WTC11 (cell line): ENCODE data around the gene PRAME. TPM values are rescaled to one million over a fixed set of nuclear protein-coding genes. Genes with fewer than 3 reads are reported as not detected.

Experiments used
- AR ChIP-seq: fragments of 250-450 bp; sonication (Bioruptor Pico); IDR thresholded peaks from 2 replicates; pipeline ENCODE4 v1.9.0; 2021; ENCODE audit warnings: mild to moderate bottlenecking
- CREB1 ChIP-seq: sonication (generic); formaldehyde crosslinking; IDR thresholded peaks from 2 replicates; pipeline ENCODE4 v1.8.0; 2023; ENCODE audit warnings: mild to moderate bottlenecking, missing genetic modification reagents
- ESRRA ChIP-seq: sonication (generic); formaldehyde crosslinking; IDR thresholded peaks from 2 replicates; pipeline ENCODE4 v1.8.1; 2022; ENCODE audit warnings: mild to moderate bottlenecking, missing genetic modification reagents, borderline replicate concordance
- ETV6 ChIP-seq: sonication (generic); formaldehyde crosslinking; IDR thresholded peaks from 2 replicates; pipeline ENCODE4 v1.8.1; 2022; ENCODE audit warnings: mild to moderate bottlenecking, missing genetic modification reagents
- FOXP1 ChIP-seq: sonication (generic); formaldehyde crosslinking; IDR thresholded peaks from 2 replicates; pipeline ENCODE4 v1.8.0; 2022; ENCODE audit warnings: missing genetic modification reagents, mild to moderate bottlenecking, moderate library complexity, borderline replicate concordance
- IRF2 ChIP-seq: sonication (generic); formaldehyde crosslinking; IDR thresholded peaks from 2 replicates; pipeline ENCODE4 v1.8.0; 2022; ENCODE audit warnings: low read depth, missing genetic modification reagents, borderline replicate concordance
- MLX ChIP-seq: sonication (generic); formaldehyde crosslinking; IDR thresholded peaks from 2 replicates; pipeline ENCODE4 v1.8.1; 2023; ENCODE audit warnings: mild to moderate bottlenecking, missing genetic modification reagents, moderate library complexity
- NFE2L1 ChIP-seq: sonication (generic); formaldehyde crosslinking; IDR thresholded peaks from 2 replicates; pipeline ENCODE4 v1.8.1; 2023; ENCODE audit warnings: missing genetic modification reagents
- NR1H2 ChIP-seq: sonication (generic); formaldehyde crosslinking; IDR thresholded peaks from 2 replicates; pipeline ENCODE4 v1.9.0; 2021; ENCODE audit warnings: mild to moderate bottlenecking, moderate library complexity, missing genetic modification reagents
- NR2C2 ChIP-seq: sonication (generic); formaldehyde crosslinking; IDR thresholded peaks from 2 replicates; pipeline ENCODE4 v1.8.0; 2022; ENCODE audit warnings: mild to moderate bottlenecking, missing genetic modification reagents
- NR3C1 ChIP-seq: sonication (generic); formaldehyde crosslinking; conservative IDR thresholded peaks from 2 replicates; pipeline ENCODE4 v1.8.1; 2023; ENCODE audit warnings: low read depth, mild to moderate bottlenecking, missing genetic modification reagents
- OVOL2 ChIP-seq: fragments of 250-450 bp; sonication (Bioruptor Pico); IDR thresholded peaks from 2 replicates; pipeline ENCODE4 v1.9.0; 2021; ENCODE audit warnings: mild to moderate bottlenecking, borderline replicate concordance
- PRRX2 ChIP-seq: fragments of 250-450 bp; sonication (Bioruptor Pico); IDR thresholded peaks from 2 replicates; pipeline ENCODE4 v1.8.0; 2021; ENCODE audit warnings: mild to moderate bottlenecking
- RELA ChIP-seq: sonication (generic); formaldehyde crosslinking; IDR thresholded peaks from 2 replicates; pipeline ENCODE4 v1.8.1; 2022; ENCODE audit warnings: missing genetic modification reagents, mild to moderate bottlenecking, borderline replicate concordance
- SMAD4 ChIP-seq: sonication (generic); formaldehyde crosslinking; IDR thresholded peaks from 2 replicates; pipeline ENCODE4 v1.8.0; 2022; ENCODE audit warnings: mild to moderate bottlenecking, missing genetic modification reagents
- SOX15 ChIP-seq: fragments of 250-450 bp; sonication (Bioruptor Pico); IDR thresholded peaks from 2 replicates; pipeline ENCODE4 v1.9.0; 2021; ENCODE audit warnings: mild to moderate bottlenecking
- TEAD1 ChIP-seq: sonication (generic); formaldehyde crosslinking; IDR thresholded peaks from 2 replicates; pipeline ENCODE4 v1.8.0; 2022; ENCODE audit warnings: mild to moderate bottlenecking, missing genetic modification reagents
- ZNF416 ChIP-seq: fragments of 250-450 bp; sonication (Bioruptor Pico); IDR thresholded peaks from 2 replicates; pipeline ENCODE4 v1.9.0; 2021; ENCODE audit warnings: mild to moderate bottlenecking, inconsistent platforms
- total RNA-seq: library from RNA; stranded (reverse); gene quantifications from 3 replicates; pipeline ENCODE4 v1.2.3, GENCODE V29; 2021
- TF ChIP-seq, protein P1 (sequence below): fragments of 250-450 bp; sonication (Bioruptor Pico); conservative IDR thresholded peaks from 2 replicates; pipeline ENCODE4 v1.9.0; 2021; ENCODE audit warnings: mild to moderate bottlenecking
- TF ChIP-seq, protein P2 (sequence below): sonication (generic); formaldehyde crosslinking; IDR thresholded peaks from 2 replicates; pipeline ENCODE4 v1.8.1; 2023; ENCODE audit warnings: mild to moderate bottlenecking, missing genetic modification reagents
- TF ChIP-seq, protein P3 (sequence below): sonication (generic); formaldehyde crosslinking; IDR thresholded peaks from 2 replicates; pipeline ENCODE4 v1.8.1; 2022; ENCODE audit warnings: low read depth, missing genetic modification reagents, borderline replicate concordance
- TF ChIP-seq, protein P4 (sequence below): fragments of 250-450 bp; sonication (Bioruptor Pico); IDR thresholded peaks from 2 replicates; pipeline ENCODE4 v2.1.2; 2022; ENCODE audit warnings: mild to moderate bottlenecking, moderate library complexity
- TF ChIP-seq, protein P5 (sequence below): sonication (generic); formaldehyde crosslinking; IDR thresholded peaks from 2 replicates; pipeline ENCODE4 v1.8.0; 2023; ENCODE audit warnings: missing genetic modification reagents
- TF ChIP-seq, protein P6 (sequence below): fragments of 200-600 bp; IDR thresholded peaks from 2 replicates; pipeline ENCODE4 v1.8.0; 2022; ENCODE audit warnings: antibody characterized with exemption
- TF ChIP-seq, protein P7 (sequence below): sonication (generic); formaldehyde crosslinking; IDR thresholded peaks from 2 replicates; pipeline ENCODE4 v1.8.0; 2022; ENCODE audit warnings: mild to moderate bottlenecking, missing genetic modification reagents

PRAME gene
- total RNA-seq, 1 experiment from 2014 or later = 1.5 TPM

DNA sequence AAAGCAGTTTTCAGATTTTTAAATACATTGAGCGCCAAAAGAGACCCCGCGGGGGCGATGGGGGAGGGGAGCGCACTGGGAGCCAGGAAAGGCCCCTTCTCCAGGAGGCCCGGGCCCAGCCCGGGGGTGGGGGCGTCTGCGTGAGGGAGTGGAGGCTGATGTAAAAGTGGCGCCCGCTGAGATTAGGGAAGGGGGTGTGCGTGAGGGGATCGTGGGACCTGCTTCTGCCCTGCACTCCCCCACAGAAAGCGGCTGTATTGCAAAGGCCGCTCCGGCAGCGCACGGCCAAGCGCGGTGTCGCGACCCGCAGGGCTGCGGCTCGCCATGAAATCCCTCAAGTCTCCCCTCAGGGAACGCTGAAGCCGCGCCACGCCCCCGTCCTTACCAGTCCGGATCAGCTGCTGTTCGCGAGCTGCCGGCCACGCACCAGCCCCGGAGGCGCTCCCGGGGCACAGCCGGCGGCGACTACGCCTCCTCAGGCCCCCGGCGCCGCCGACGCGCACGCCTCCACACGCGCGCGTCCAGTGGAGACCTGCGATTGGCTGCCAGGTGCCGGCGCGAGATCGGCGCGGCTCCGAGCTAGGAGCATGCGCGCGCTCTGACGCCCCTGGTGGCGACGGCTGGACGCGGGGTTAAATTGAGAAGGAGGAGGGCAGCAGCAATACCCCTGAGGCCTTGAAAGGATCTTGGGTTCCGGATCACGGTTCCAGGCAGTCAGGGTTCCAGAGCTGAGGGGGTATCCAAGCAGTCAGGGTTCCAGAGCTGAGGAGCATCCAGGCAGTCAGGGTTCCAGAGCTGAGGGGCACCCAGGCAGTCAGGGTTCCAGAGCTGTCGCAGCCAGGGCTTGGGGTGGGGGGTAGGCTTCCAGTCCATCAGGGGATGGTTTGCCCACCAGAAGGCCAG lies 50.5 kb downstream of the PRAME start, which contains the start of gene ZNF280B (continued):
- TF ChIP-seq, protein P1, sequence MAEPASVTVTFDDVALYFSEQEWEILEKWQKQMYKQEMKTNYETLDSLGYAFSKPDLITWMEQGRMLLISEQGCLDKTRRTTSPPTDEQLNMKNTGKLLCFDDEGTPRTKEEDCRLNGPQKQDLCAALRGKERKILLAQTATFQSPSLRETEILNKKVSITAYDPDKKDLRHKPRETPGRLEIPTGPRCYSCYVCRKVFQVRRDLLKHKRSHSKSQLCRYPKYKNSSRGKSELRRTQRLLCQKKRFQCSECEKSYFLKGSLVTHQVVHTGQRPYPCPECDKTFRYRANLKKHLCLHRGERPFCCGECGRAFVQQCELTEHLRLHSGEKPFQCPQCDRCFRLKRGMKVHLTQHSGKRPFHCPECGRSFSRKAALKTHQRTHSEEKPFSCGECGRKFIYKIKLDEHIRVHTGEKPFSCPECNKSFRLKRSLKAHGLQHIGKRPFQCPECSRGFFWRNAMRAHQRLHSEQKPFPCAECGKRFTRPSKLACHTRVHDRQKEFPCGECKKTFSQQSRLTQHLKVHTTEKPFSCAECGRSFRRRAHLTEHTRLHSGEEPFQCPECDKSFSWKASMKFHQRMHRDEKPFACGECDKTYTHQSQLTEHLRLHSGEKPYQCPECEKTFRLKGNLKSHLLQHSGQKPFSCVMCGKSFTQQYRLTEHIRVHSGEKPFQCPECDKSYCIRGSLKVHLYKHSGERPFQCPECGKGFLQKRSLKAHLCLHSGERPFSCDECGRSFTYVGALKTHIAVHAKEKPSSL (CRISPR knock-in tag) = no peak
- TF ChIP-seq OVOL2 (CRISPR knock-in tag) = 0 out of 2 replicates have a peak, but pooled peaks have one; percentile 10
- no peak for TF ChIP-seq ZNF416 (CRISPR knock-in tag)
- TF ChIP-seq AR (CRISPR knock-in tag) = no peak
- TF ChIP-seq ESRRA (CRISPR knock-in tag) = no peak
- TF ChIP-seq NR1H2 (CRISPR knock-in tag) = no peak
- TF ChIP-seq IRF2 = no peak
- no peak for TF ChIP-seq PRRX2 (CRISPR knock-in tag)
- no peak for TF ChIP-seq NR3C1 (CRISPR knock-in tag)
- TF ChIP-seq SOX15 = no peak
- TF ChIP-seq RELA (CRISPR knock-in tag) = no peak
- no peak; the same call in 1 of the 2 replicates for TF ChIP-seq NFE2L1
- 0 out of 2 replicates have a peak, but pooled peaks have one; percentile 18 for TF ChIP-seq MLX (CRISPR knock-in tag)
- TF ChIP-seq, protein P2, sequence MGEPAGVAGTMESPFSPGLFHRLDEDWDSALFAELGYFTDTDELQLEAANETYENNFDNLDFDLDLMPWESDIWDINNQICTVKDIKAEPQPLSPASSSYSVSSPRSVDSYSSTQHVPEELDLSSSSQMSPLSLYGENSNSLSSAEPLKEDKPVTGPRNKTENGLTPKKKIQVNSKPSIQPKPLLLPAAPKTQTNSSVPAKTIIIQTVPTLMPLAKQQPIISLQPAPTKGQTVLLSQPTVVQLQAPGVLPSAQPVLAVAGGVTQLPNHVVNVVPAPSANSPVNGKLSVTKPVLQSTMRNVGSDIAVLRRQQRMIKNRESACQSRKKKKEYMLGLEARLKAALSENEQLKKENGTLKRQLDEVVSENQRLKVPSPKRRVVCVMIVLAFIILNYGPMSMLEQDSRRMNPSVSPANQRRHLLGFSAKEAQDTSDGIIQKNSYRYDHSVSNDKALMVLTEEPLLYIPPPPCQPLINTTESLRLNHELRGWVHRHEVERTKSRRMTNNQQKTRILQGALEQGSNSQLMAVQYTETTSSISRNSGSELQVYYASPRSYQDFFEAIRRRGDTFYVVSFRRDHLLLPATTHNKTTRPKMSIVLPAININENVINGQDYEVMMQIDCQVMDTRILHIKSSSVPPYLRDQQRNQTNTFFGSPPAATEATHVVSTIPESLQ (CRISPR knock-in tag) = no peak
- no peak for TF ChIP-seq CREB1 (CRISPR knock-in tag)
- TF ChIP-seq, protein P3, sequence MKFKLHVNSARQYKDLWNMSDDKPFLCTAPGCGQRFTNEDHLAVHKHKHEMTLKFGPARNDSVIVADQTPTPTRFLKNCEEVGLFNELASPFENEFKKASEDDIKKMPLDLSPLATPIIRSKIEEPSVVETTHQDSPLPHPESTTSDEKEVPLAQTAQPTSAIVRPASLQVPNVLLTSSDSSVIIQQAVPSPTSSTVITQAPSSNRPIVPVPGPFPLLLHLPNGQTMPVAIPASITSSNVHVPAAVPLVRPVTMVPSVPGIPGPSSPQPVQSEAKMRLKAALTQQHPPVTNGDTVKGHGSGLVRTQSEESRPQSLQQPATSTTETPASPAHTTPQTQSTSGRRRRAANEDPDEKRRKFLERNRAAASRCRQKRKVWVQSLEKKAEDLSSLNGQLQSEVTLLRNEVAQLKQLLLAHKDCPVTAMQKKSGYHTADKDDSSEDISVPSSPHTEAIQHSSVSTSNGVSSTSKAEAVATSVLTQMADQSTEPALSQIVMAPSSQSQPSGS (CRISPR knock-in tag) = no peak
- no peak for TF ChIP-seq SMAD4
- TF ChIP-seq, protein P4, sequence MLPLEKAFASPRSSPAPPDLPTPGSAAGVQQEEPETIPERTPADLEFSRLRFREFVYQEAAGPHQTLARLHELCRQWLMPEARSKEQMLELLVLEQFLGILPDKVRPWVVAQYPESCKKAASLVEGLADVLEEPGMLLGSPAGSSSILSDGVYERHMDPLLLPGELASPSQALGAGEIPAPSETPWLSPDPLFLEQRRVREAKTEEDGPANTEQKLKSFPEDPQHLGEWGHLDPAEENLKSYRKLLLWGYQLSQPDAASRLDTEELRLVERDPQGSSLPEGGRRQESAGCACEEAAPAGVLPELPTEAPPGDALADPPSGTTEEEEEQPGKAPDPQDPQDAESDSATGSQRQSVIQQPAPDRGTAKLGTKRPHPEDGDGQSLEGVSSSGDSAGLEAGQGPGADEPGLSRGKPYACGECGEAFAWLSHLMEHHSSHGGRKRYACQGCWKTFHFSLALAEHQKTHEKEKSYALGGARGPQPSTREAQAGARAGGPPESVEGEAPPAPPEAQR (CRISPR knock-in tag) = no peak
- TF ChIP-seq, protein P5, sequence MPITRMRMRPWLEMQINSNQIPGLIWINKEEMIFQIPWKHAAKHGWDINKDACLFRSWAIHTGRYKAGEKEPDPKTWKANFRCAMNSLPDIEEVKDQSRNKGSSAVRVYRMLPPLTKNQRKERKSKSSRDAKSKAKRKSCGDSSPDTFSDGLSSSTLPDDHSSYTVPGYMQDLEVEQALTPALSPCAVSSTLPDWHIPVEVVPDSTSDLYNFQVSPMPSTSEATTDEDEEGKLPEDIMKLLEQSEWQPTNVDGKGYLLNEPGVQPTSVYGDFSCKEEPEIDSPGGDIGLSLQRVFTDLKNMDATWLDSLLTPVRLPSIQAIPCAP (CRISPR knock-in tag) = peak; percentile 20; the same call in 1 of the 2 replicates
- no peak for TF ChIP-seq FOXP1 (CRISPR knock-in tag)
- TF ChIP-seq, protein P6, sequence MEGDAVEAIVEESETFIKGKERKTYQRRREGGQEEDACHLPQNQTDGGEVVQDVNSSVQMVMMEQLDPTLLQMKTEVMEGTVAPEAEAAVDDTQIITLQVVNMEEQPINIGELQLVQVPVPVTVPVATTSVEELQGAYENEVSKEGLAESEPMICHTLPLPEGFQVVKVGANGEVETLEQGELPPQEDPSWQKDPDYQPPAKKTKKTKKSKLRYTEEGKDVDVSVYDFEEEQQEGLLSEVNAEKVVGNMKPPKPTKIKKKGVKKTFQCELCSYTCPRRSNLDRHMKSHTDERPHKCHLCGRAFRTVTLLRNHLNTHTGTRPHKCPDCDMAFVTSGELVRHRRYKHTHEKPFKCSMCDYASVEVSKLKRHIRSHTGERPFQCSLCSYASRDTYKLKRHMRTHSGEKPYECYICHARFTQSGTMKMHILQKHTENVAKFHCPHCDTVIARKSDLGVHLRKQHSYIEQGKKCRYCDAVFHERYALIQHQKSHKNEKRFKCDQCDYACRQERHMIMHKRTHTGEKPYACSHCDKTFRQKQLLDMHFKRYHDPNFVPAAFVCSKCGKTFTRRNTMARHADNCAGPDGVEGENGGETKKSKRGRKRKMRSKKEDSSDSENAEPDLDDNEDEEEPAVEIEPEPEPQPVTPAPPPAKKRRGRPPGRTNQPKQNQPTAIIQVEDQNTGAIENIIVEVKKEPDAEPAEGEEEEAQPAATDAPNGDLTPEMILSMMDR = peak; percentile 38; the same call in 1 of the 2 replicates
- TF ChIP-seq, protein P7, sequence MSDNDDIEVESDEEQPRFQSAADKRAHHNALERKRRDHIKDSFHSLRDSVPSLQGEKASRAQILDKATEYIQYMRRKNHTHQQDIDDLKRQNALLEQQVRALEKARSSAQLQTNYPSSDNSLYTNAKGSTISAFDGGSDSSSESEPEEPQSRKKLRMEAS (CRISPR knock-in tag) = peak; percentile 84
- TF ChIP-seq NR2C2 (CRISPR knock-in tag) = no peak
- no peak for TF ChIP-seq ETV6 (CRISPR knock-in tag)
- no peak for TF ChIP-seq TEAD1
